HepG2 (cell line): Measurements from ENCODE around the gene ABHD12. TPM values are rescaled to one million over a fixed set of nuclear protein-coding genes. Genes with fewer than 3 reads are reported as not detected.
A peak's percentile ranks its signal among the peaks of the same experiment; 100 is the strongest.

Source experiments
- CCAR2 ChIP-seq: fragments of 200-400 bp; formaldehyde crosslinking; optimal IDR thresholded peaks from 2 replicates; pipeline ENCODE3; 2018; ENCODE audit warnings: low read depth, mild to moderate bottlenecking, low read length, moderate library complexity
- CEBPG ChIP-seq: IDR thresholded peaks from 2 replicates; pipeline ENCODE4 v1.6.1; 2016
- GABPB1 ChIP-seq: IDR thresholded peaks from 2 replicates; pipeline ENCODE4 v1.6.1; 2016; ENCODE audit warnings: mild to moderate bottlenecking, missing genetic modification reagents, moderate library complexity, missing compliant biosample characterization
- HNRNPLL ChIP-seq: fragments of 200-400 bp; formaldehyde crosslinking; IDR thresholded peaks from 2 replicates; pipeline ENCODE4 v1.6.1; 2017; ENCODE audit warnings: mild to moderate bottlenecking, low read depth, low read length; ENCODE audit not compliant: poor library complexity, severe bottlenecking
- IRF2 ChIP-seq: IDR thresholded peaks from 2 replicates; pipeline ENCODE4 v1.6.1; 2018; ENCODE audit warnings: missing genetic modification reagents, missing compliant biosample characterization
- KAT7 ChIP-seq: IDR thresholded peaks from 2 replicates; pipeline ENCODE4 v1.6.1; 2018; ENCODE audit warnings: borderline replicate concordance, missing compliant biosample characterization
- KLF11 ChIP-seq: IDR thresholded peaks from 2 replicates; pipeline ENCODE4 v1.6.1; 2016; ENCODE audit warnings: missing compliant biosample characterization
- NR2C2 ChIP-seq: sonication (generic); formaldehyde crosslinking; IDR thresholded peaks from 2 replicates; pipeline ENCODE4 v1.4.0; 2020; ENCODE audit warnings: missing genetic modification reagents, mild to moderate bottlenecking, moderate library complexity, borderline replicate concordance
- NR2F6 ChIP-seq, 2 experiments: IDR thresholded peaks; 2 replicates each; pipeline ENCODE4 v1.6.1; 2016; ENCODE audit warnings: antibody characterized with exemption in 1 of 2, mild to moderate bottlenecking in 1 of 2
- RELA ChIP-seq: sonication (generic); formaldehyde crosslinking; IDR thresholded peaks from 2 replicates; pipeline ENCODE4 v1.4.0; 2020; ENCODE audit warnings: missing genetic modification reagents
- SMARCE1 ChIP-seq: fragments of 450-650 bp; IDR thresholded peaks from 2 replicates; pipeline ENCODE4 v1.6.1; 2017; ENCODE audit warnings: borderline replicate concordance
- SOX6 ChIP-seq, 2 experiments: fragments of 450-650 bp in 1 of 2; sonication (generic) in 1 of 2; formaldehyde crosslinking in 1 of 2; IDR thresholded peaks; 2 replicates each; pipeline versions ENCODE4 v1.4.0 to v1.6.1; 2017 to 2020; ENCODE audit warnings: antibody characterized with exemption in 1 of 2, mild to moderate bottlenecking in 1 of 2, missing genetic modification reagents in 1 of 2
- TBP ChIP-seq: sonication (generic); formaldehyde crosslinking; IDR thresholded peaks from 2 replicates; pipeline ENCODE4 v1.5.0; 2020; ENCODE audit warnings: missing genetic modification reagents
- TGIF2 ChIP-seq: IDR thresholded peaks from 2 replicates; pipeline ENCODE4 v1.6.1; 2016; ENCODE audit warnings: control low read depth, missing compliant biosample characterization
- ZBTB38 ChIP-seq: sonication (generic); formaldehyde crosslinking; IDR thresholded peaks from 2 replicates; pipeline ENCODE4 v1.5.1; 2020; ENCODE audit warnings: mild to moderate bottlenecking, missing genetic modification reagents
- ZEB1 ChIP-seq: IDR thresholded peaks from 2 replicates; pipeline ENCODE4 v1.6.1; 2012; ENCODE audit warnings: mild to moderate bottlenecking, low read depth, inconsistent platforms; ENCODE audit not compliant: insufficient replicate concordance
- ZKSCAN8 ChIP-seq: IDR thresholded peaks from 2 replicates; pipeline ENCODE4 v1.6.1; 2016; ENCODE audit warnings: borderline replicate concordance, missing genetic modification reagents, missing compliant biosample characterization
- ZNF101 ChIP-seq: sonication (generic); formaldehyde crosslinking; IDR thresholded peaks from 2 replicates; pipeline ENCODE4 v1.4.0; 2020; ENCODE audit warnings: mild to moderate bottlenecking, low read depth, missing genetic modification reagents, borderline replicate concordance
- ZNF12 ChIP-seq: sonication (generic); formaldehyde crosslinking; IDR thresholded peaks from 2 replicates; pipeline ENCODE4 v1.5.0; 2020; ENCODE audit warnings: missing genetic modification reagents
- ZNF33A ChIP-seq: sonication (generic); formaldehyde crosslinking; IDR thresholded peaks from 2 replicates; pipeline ENCODE4 v1.5.1; 2020; ENCODE audit warnings: missing genetic modification reagents, mild to moderate bottlenecking, moderate library complexity, borderline replicate concordance
- ZNF343 ChIP-seq: sonication (generic); formaldehyde crosslinking; IDR thresholded peaks from 2 replicates; pipeline ENCODE4 v1.4.0; 2020; ENCODE audit warnings: mild to moderate bottlenecking, missing genetic modification reagents
- ZNF430 ChIP-seq: sonication (generic); formaldehyde crosslinking; IDR thresholded peaks from 2 replicates; pipeline ENCODE4 v1.9.0; 2021; ENCODE audit warnings: mild to moderate bottlenecking, missing genetic modification reagents
- ZNF441 ChIP-seq: sonication (generic); formaldehyde crosslinking; IDR thresholded peaks from 2 replicates; pipeline ENCODE4 v1.7.0; 2021; ENCODE audit warnings: missing genetic modification reagents, borderline replicate concordance
- ZNF564 ChIP-seq: sonication (generic); formaldehyde crosslinking; IDR thresholded peaks from 2 replicates; pipeline ENCODE4 v1.8.1; 2023; ENCODE audit warnings: mild to moderate bottlenecking, missing genetic modification reagents
- ZNF775 ChIP-seq: sonication (generic); formaldehyde crosslinking; IDR thresholded peaks from 2 replicates; pipeline ENCODE4 v1.4.0; 2020; ENCODE audit warnings: missing genetic modification reagents, mild to moderate bottlenecking, moderate library complexity, borderline replicate concordance
- ZSCAN9 ChIP-seq: IDR thresholded peaks from 2 replicates; pipeline ENCODE4 v1.6.1; 2016; ENCODE audit warnings: borderline replicate concordance
- polyA plus RNA-seq, 8 experiments: library from polyadenylated mRNA; depleted of rRNA in 3 of 8; stranded (reverse) in 7 of 8; unstranded in 1 of 8; fragments of >200 nt; fragmentation: Illumina TruSeq in 4 of 8; extraction: Trizol in 4 of 8; gene quantifications; 2 replicates each; pipeline versions ENCODE4 v1.2.1 to v1.2.3, GENCODE V29; 2011 to 2016; ENCODE audit warnings: low read depth in 4 of 8, missing spikeins in 1 of 8, mixed read lengths in 1 of 8; ENCODE audit not compliant: insufficient read depth in 1 of 8
- total RNA-seq, 5 experiments: library from RNA; depleted of rRNA; stranded (reverse); fragments of >200 nt; fragmentation: Illumina TruSeq; extraction: Trizol; gene quantifications; 2 replicates each; pipeline ENCODE4 v1.2.3, GENCODE V29; 2016; ENCODE audit warnings: low read depth in 1 of 5
- TF ChIP-seq, protein P1 (sequence below): sonication (generic); formaldehyde crosslinking; IDR thresholded peaks from 2 replicates; pipeline ENCODE4 v1.4.0; 2020; ENCODE audit warnings: missing genetic modification reagents, borderline replicate concordance
- TF ChIP-seq, protein P2 (sequence below): IDR thresholded peaks from 2 replicates; pipeline ENCODE4 v1.6.1; 2016; ENCODE audit warnings: missing compliant biosample characterization, missing genetic modification reagents, borderline replicate concordance

ABHD12 gene
- total and polyA plus RNA-seq, 2 of the 13 experiments (the other 11 are each of a cell fraction or from before 2014, with no cell fraction given), result 23.5 to 72.1 TPM

DNA sequence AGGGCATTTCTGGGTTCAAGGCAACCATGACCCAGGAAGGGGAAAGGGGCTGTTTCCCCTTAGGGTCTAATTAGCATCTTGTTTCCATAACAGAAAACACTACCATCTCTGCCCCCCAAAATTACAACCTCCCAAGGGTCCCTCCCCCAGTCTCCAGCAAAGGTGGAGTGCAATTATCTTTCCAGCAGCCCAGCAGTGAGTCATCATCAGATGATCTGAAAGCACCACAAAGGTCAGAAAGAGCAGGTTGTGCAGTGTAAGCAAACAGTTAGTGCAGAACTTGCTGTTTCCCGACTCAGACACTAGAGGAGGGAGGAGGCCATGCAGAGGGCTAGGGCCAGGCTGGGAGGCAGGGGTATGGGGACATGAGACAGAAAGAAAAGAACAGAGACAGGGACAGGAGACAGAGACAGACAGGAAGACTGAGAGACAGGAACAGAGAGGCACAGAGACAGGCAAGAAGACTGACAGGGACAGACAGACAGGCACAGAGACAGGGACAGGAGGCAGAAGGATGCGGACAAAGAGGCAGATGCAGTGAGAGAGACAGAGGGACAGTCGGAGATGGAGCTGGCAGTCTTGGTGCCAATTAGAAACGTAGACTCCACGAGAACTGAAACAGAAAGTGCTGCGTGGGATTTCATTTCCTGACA, 80.2 kb downstream of the ABHD12 start (continued):
- 0 out of 2 replicates have a peak, but pooled peaks have one; percentile 45 for TF ChIP-seq ZNF775
- no peak for TF ChIP-seq ZNF33A (CRISPR knock-in tag)
- peak; percentile 7; the same call in 1 of the 2 replicates for TF ChIP-seq GABPB1 (CRISPR knock-in tag)
- TF ChIP-seq KAT7 (CRISPR knock-in tag), result peak; percentile 89; the same call in 1 of the 2 replicates
- TF ChIP-seq IRF2, result peak; percentile 96
- TF ChIP-seq CCAR2, result peak; percentile 93
- peak; percentile 84 for TF ChIP-seq ZNF12 (CRISPR knock-in tag)
- 0 out of 2 replicates have a peak, but pooled peaks have one; percentile 20 for TF ChIP-seq KLF11
- TF ChIP-seq, protein P1, sequence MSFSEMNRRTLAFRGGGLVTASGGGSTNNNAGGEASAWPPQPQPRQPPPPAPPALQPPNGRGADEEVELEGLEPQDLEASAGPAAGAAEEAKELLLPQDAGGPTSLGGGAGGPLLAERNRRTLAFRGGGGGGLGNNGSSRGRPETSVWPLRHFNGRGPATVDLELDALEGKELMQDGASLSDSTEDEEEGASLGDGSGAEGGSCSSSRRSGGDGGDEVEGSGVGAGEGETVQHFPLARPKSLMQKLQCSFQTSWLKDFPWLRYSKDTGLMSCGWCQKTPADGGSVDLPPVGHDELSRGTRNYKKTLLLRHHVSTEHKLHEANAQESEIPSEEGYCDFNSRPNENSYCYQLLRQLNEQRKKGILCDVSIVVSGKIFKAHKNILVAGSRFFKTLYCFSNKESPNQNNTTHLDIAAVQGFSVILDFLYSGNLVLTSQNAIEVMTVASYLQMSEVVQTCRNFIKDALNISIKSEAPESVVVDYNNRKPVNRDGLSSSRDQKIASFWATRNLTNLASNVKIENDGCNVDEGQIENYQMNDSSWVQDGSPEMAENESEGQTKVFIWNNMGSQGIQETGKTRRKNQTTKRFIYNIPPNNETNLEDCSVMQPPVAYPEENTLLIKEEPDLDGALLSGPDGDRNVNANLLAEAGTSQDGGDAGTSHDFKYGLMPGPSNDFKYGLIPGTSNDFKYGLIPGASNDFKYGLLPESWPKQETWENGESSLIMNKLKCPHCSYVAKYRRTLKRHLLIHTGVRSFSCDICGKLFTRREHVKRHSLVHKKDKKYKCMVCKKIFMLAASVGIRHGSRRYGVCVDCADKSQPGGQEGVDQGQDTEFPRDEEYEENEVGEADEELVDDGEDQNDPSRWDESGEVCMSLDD (CRISPR knock-in tag), result no peak; the same call in 1 of the 2 replicates
- TF ChIP-seq ZNF564 (CRISPR knock-in tag), result no peak
- peak; percentile 83 for TF ChIP-seq NR2C2 (CRISPR knock-in tag)
- TF ChIP-seq TBP (CRISPR knock-in tag), result no peak
- peak; percentile 80 for TF ChIP-seq TGIF2
- TF ChIP-seq CEBPG (CRISPR knock-in tag), result peak; percentile 81
- peak; percentile 56; the same call in 1 of the 2 replicates for TF ChIP-seq ZNF441 (CRISPR knock-in tag)
- TF ChIP-seq, protein P2, sequence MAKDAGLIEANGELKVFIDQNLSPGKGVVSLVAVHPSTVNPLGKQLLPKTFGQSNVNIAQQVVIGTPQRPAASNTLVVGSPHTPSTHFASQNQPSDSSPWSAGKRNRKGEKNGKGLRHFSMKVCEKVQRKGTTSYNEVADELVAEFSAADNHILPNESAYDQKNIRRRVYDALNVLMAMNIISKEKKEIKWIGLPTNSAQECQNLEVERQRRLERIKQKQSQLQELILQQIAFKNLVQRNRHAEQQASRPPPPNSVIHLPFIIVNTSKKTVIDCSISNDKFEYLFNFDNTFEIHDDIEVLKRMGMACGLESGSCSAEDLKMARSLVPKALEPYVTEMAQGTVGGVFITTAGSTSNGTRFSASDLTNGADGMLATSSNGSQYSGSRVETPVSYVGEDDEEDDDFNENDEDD, result peak; percentile 74
- 0 out of 2 replicates have a peak, but pooled peaks have one; percentile 3 for TF ChIP-seq RELA (CRISPR knock-in tag)
- no peak for TF ChIP-seq HNRNPLL
- 0 out of 2 replicates have a peak, but pooled peaks have one; percentile 63 for TF ChIP-seq ZNF430 (CRISPR knock-in tag)
- peak; percentile 68; the same call in 1 of the 2 replicates for TF ChIP-seq ZSCAN9 (CRISPR knock-in tag)
- no peak for TF ChIP-seq SOX6 (IDR thresholded peaks at IDR 0.05)
- TF ChIP-seq SOX6 (CRISPR knock-in tag; IDR thresholded peaks at IDR 0.05), result peak; percentile 82
- peak; percentile 63; the same call in 1 of the 2 replicates for TF ChIP-seq ZBTB38
- no peak for TF ChIP-seq ZNF101 (CRISPR knock-in tag)
- peak; percentile 98 for TF ChIP-seq NR2F6 (IDR thresholded peaks at IDR 0.05)
- peak; percentile 100 for TF ChIP-seq NR2F6 (CRISPR knock-in tag; IDR thresholded peaks at IDR 0.05)
- no peak for TF ChIP-seq ZEB1
- peak; percentile 96 for TF ChIP-seq ZKSCAN8 (CRISPR knock-in tag)
- peak; percentile 60; the same call in 1 of the 2 replicates for TF ChIP-seq ZNF343 (CRISPR knock-in tag)
- TF ChIP-seq SMARCE1, result no peak
